IMR-90 (cell line): Measurements from ENCODE around the gene FNDC10.

Source experiments
- CHD1 ChIP-seq: IDR thresholded peaks from 2 replicates; pipeline ENCODE4 v1.6.1; 2012; ENCODE audit warnings: low read depth, low read length, improper control_type of control experiment
- CTCF ChIP-seq: conservative IDR thresholded peaks from 2 replicates; pipeline ENCODE4 v1.5.1; 2012; ENCODE audit warnings: mild to moderate bottlenecking, low read depth, low read length, improper control_type of control experiment
- POLR2A ChIP-seq: IDR thresholded peaks from 2 replicates; pipeline ENCODE4 v1.6.1; 2012; ENCODE audit warnings: mild to moderate bottlenecking, low read depth, low read length

DNA sequence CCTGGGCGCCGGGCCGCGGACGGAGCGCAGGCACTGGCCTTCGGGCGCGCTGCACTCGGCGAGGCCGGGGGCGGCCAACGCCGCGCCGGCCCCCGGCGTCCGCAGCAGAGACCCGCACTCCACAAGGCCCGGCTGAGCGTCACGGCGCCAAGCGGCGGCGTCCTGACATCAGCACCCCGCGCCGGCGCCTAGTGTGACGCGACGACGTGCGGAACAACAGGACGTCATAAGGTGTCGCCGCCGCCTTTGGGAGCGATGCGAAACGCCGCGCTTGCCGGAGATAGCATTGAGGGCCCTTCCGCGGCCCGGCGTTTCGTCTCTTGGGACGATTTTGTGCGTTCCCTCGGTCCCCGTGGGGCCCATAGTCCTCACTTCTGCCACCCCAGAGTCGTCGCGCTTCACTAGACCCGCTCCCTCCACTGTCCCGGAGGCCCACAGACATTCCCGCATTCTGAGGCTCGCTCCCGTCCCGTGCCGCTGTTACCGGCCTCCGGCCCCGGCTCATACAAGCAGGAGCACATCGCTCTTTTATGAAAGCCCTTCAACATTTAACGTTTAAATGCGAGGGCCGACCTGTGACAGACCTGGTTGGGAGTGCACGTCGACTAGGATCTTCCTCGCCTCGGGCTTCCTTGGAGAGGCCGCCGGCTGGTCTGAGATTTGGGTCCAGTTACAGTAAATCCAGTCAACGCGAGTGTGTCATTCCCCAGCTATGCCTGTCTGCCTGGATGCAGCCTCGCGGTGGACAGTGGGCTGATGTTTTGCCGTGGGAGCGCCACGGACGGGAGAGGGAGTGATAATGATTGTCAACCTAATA, 25.0 kb downstream of the FNDC10 start, which contains the start of gene SSU72:
- TF ChIP-seq CTCF (no peak), POLR2A (peak; percentile 95), CHD1 (no peak)
